ENCODE data around the gene YTHDC2.

DNA sequence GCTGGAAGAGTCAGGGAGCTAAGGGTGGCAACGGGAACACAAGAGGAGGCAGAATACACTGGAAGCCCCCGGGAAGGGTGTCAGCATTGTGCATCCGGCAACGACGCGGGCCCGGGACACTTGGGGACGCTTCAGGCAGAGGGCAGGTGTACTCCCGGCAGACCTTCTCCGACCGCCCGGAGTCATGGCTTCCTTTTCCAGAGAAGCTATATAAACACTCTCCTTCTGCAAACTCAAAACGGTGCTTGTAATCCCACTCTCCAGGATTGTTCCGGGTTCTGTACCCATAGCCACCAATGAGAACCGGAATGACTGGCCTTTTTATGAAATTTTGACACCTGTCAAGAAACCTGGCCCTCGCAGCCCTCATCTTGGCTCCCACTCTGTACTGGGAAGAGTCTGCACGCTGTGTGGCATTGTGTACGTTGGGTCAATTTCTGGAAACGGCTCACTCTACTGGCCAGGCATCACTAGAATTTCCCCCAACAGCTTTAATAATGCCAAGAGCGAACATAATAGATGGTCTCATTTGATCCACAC is 24.8 kb upstream of the YTHDC2 start:
- TF ChIP-seq, protein P1, sequence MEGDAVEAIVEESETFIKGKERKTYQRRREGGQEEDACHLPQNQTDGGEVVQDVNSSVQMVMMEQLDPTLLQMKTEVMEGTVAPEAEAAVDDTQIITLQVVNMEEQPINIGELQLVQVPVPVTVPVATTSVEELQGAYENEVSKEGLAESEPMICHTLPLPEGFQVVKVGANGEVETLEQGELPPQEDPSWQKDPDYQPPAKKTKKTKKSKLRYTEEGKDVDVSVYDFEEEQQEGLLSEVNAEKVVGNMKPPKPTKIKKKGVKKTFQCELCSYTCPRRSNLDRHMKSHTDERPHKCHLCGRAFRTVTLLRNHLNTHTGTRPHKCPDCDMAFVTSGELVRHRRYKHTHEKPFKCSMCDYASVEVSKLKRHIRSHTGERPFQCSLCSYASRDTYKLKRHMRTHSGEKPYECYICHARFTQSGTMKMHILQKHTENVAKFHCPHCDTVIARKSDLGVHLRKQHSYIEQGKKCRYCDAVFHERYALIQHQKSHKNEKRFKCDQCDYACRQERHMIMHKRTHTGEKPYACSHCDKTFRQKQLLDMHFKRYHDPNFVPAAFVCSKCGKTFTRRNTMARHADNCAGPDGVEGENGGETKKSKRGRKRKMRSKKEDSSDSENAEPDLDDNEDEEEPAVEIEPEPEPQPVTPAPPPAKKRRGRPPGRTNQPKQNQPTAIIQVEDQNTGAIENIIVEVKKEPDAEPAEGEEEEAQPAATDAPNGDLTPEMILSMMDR (IDR thresholded peaks at IDR 0.05; ENCODE audit: low read depth, low read length) = no peak
- TF ChIP-seq POLR2A (IDR thresholded peaks at IDR 0.05; ENCODE audit: extremely low read depth, insufficient read length) (no peak), MAX (IDR thresholded peaks at IDR 0.05; ENCODE audit: low read depth, low read length) (no peak), MYC (IDR thresholded peaks at IDR 0.05; ENCODE audit: low read depth, low read length) (no peak)

Measured in NB4 (cell line).